ENCODE data around the gene TBC1D1. TPM values are rescaled to one million over a fixed set of nuclear protein-coding genes. Genes with fewer than 3 reads are reported as not detected.

TBC1D1 gene
- total and polyA plus RNA-seq, 10 donors: 49.3 to 142 (median 95.5) TPM

DNA sequence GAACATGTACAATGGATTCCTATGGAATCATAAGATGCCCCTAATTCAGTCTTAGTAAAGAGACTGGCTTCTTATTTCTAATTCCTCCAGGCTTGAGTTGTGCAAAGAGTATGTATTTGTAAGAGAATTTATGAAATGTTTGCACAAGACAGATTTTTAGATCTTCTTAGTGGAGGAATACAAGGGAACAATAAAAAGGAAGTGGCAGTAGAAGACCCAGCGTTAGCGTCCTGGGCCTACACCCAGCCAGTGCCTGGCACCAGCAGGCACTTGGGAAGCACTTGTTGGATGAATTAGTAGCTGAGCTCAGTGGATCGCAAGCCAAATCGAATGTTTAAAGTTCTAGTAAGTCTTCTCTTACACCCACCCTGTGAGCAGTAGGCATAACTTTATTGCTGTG, 226.7 kb downstream of the TBC1D1 start:
- Histone ChIP-seq H3K4me1 (peaks cover 8 to 44% (median 28%) of the 10 kb centered on the region in 6 donors), H3K4me3 (no peak overlapping the region), H3K27me3 (replicated peaks in 1 of 7) (no peaks in the 10 kb centered on the region), H3K36me3 (peaks cover 0 to 94% (median 51%) of the 10 kb centered on the region in 6 donors), H3K9me3 (no peaks in the 10 kb centered on the region), H3K27ac (peak overlapping the region in 2 of 8 donors; percentile 5 to 61)
- WGBS, 5 donors: 63 to 83% (median 76%) methylated on average over 4 of the region's 4 CpGs
- intact Hi-C loops (cut with DNase I; ENCODE audit: low total_unique reads): no loop called here
- no peak for TF ChIP-seq CTCF (IDR thresholded peaks at IDR 0.05 in 8 of 11, conservative IDR thresholded peaks at IDR 0.05 in 3 of 11)
- no peak for TF ChIP-seq POLR2A (IDR thresholded peaks at IDR 0.05)
- TF ChIP-seq POLR2AphosphoS5 (IDR thresholded peaks at IDR 0.05): no peak
- DNase-seq: no peak

GRCh38 chr4:38119668-38120385, 228.9 kb downstream of the TBC1D1 start:
- intact Hi-C loops (cut with DNase I; ENCODE audit: low total_unique reads): no loop called here
- Histone ChIP-seq H3K4me1 (peaks cover 0 to 36% (median 14%) of the 10 kb centered on the region in 6 donors), H3K36me3 (peaks cover 0 to 98% (median 56%) of the 10 kb centered on the region in 6 donors), H3K27me3 (replicated peaks in 1 of 7) (no peaks in the 10 kb centered on the region), H3K9me3 (no peaks in the 10 kb centered on the region), H3K4me3 (no peak overlapping the region), H3K27ac (no peak overlapping the region)
- no peak for DNase-seq
- TF ChIP-seq POLR2AphosphoS5 (IDR thresholded peaks at IDR 0.05) (no peak), CTCF (IDR thresholded peaks at IDR 0.05 in 8 of 11, conservative IDR thresholded peaks at IDR 0.05 in 3 of 11) (no peak), POLR2A (IDR thresholded peaks at IDR 0.05) (no peak)
- 77 to 91% (median 87%) methylated on average over 7 of the region's 7 CpGs for WGBS, 5 donors

DNA sequence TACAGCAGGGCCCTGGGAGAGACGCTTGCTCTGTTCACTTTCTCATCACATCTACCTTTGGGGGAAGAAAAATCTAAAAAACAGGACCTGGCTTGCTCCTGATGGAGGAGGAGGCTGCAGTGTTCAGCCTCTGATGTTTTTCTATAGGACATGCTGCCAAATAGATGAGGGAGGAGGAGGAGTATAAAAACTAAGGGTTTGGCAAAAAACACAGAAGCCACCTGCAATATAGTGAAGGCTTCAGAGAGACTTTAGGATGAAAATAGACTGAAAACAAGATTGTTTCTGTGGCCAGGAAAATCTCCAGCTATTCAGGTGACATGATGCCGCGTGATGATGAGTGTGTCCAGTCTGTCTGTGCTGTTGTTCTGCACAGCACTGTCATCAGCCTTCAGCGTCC, 229.9 kb downstream of the TBC1D1 start:
- WGBS, 5 donors: 94 to 99% (median 98%) methylated on average over 4 of the region's 4 CpGs
- intact Hi-C loops (cut with DNase I; ENCODE audit: low total_unique reads): no loop called here
- no peaks in the 10 kb centered on the region for H3K9me3 ChIP-seq
- H3K27ac ChIP-seq: no peak overlapping the region
- no peak overlapping the region for H3K4me3 ChIP-seq
- H3K27me3 ChIP-seq (replicated peaks in 1 of 7): no peaks in the 10 kb centered on the region
- TF ChIP-seq CTCF (IDR thresholded peaks at IDR 0.05 in 8 of 11, conservative IDR thresholded peaks at IDR 0.05 in 3 of 11) (no peak), POLR2AphosphoS5 (IDR thresholded peaks at IDR 0.05) (no peak), POLR2A (IDR thresholded peaks at IDR 0.05) (no peak)
- peaks cover 2 to 99% (median 63%) of the 10 kb centered on the region in 6 donors for H3K36me3 ChIP-seq
- H3K4me1 ChIP-seq: peaks cover 0 to 27% (median 6%) of the 10 kb centered on the region in 6 donors
- DNase-seq: no peak

- intact Hi-C loops (cut with DNase I; ENCODE audit: low total_unique reads): no loop called here
- H3K4me3 ChIP-seq: no peak overlapping the region
- peaks cover 3 to 99% (median 59%) of the 10 kb centered on the region in 6 donors for H3K36me3 ChIP-seq
- no peak overlapping the region for H3K27ac ChIP-seq
- DNase-seq: no peak
- WGBS, 5 donors: 88 to 97% (median 93%) methylated on average over 6 of the region's 6 CpGs
- H3K4me1 ChIP-seq: peaks cover 0 to 14% (median 1%) of the 10 kb centered on the region in 6 donors
- TF ChIP-seq POLR2AphosphoS5 (IDR thresholded peaks at IDR 0.05) (no peak), CTCF (IDR thresholded peaks at IDR 0.05 in 8 of 11, conservative IDR thresholded peaks at IDR 0.05 in 3 of 11) (no peak), POLR2A (IDR thresholded peaks at IDR 0.05) (no peak)
- H3K27me3 ChIP-seq (replicated peaks in 1 of 7): no peaks in the 10 kb centered on the region
- H3K9me3 ChIP-seq: no peaks in the 10 kb centered on the region
Measured at GRCh38 chr4:38122060-38122459, 231.2 kb downstream of the TBC1D1 start.

Data from spleen (tissue), 11 donors.